Choroid plexus epithelial cell (primary cell): ENCODE data around the gene ITPRID2.
A peak's percentile ranks its signal among the peaks of the same experiment; 100 is the strongest.

Source experiments
- DNase-seq: peaks from one replicate; pipeline ENCODE4 v3.0.0-alpha.2; 2010; ENCODE audit warnings: low read depth
- H3K4me3 ChIP-seq: 2 replicates; pipeline ENCODE4 v1.5.1; 2011; ENCODE audit warnings: low read depth, mild to moderate bottlenecking, control low read depth, low read length, moderate library complexity
- TF ChIP-seq, protein P1 (sequence below): conservative IDR thresholded peaks from 2 replicates; pipeline ENCODE4 v1.5.1; 2011; ENCODE audit warnings: low read depth, mild to moderate bottlenecking, control low read depth, inconsistent platforms, low read length, moderate library complexity

ITPRID2 gene

DNA sequence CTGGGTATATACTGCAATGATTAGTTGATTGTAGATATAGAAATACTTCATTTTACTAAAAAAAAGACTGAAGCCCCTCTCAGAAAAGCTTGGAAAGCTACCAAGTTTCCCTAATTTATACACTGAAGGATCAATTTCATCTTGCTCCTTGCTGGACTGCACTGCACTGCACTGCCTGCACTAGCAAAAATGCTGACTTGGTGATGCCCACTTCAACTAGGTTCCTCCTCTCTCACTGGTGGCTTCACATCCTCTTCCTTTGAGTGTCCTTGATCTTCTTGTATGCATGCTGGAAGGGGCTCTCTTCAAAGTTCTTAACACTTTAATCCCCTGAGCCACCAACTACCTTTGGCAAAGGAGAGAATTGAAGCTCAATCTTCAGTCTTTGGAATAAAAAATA, 31.7 kb upstream of the ITPRID2 start:
- H3K4me3 ChIP-seq = no peak overlapping the region
- TF ChIP-seq, protein P1, sequence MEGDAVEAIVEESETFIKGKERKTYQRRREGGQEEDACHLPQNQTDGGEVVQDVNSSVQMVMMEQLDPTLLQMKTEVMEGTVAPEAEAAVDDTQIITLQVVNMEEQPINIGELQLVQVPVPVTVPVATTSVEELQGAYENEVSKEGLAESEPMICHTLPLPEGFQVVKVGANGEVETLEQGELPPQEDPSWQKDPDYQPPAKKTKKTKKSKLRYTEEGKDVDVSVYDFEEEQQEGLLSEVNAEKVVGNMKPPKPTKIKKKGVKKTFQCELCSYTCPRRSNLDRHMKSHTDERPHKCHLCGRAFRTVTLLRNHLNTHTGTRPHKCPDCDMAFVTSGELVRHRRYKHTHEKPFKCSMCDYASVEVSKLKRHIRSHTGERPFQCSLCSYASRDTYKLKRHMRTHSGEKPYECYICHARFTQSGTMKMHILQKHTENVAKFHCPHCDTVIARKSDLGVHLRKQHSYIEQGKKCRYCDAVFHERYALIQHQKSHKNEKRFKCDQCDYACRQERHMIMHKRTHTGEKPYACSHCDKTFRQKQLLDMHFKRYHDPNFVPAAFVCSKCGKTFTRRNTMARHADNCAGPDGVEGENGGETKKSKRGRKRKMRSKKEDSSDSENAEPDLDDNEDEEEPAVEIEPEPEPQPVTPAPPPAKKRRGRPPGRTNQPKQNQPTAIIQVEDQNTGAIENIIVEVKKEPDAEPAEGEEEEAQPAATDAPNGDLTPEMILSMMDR = no peak
- DNase-seq = no peak

DNA sequence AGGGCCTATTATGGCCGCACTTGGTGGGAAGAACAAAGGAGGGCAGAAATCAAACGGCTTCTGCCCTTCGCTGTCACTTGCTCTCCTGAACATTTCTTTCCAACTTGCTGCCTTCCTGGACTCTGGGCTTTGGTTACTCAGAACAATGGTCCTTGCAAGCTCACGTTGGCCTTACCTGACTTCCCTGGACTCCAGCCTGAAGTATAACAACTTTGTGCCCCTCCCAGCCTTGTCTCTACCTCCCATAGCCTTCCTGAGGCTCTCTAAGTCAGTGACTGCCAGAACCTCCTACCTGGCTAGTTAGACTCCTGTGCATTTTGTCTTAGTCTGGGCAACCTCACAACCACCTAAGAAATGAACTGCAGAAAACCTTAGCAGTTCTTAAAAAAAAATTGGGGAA, 30.2 kb upstream of the ITPRID2 start:
- TF ChIP-seq, protein P1 = no peak

DNA sequence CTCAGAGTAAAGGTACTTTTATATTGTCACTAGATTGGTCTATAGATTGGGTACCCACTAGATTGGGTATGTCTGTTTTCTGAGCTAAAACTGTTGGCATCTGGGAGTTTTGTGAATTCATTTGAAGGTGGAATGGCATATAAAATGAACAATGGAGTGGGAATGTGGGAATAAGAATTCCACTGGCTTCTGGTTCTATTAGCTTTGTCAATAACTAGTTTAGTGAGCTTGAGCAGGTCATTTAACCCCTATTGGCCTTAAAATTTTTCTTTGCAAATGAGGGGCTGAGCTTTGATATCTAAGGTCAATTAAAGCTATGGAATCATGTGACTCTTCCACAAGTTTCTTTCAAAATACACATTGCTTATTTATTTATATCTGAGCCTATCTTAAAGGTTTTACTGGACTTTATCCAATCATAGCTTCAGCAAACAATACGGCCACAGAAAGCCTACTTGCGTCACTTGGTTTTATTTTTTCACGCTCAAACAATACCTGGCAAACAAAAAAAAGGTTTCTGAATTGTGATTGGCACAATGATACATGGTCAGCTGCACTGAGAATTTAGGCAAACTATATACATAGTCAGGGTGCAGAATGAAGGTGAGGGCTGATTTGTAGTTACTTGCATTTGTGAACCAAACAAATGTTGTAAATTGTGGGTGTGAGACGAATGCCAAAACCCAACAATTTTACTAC, 28.8 kb upstream of the ITPRID2 start:
- DNase-seq = no peak
- TF ChIP-seq, protein P1 = no peak
- H3K4me3 ChIP-seq = no peak overlapping the region

More for the DNA sequence above, 30.2 kb upstream of the ITPRID2 start:
- DNase-seq = no peak
- no peak overlapping the region for H3K4me3 ChIP-seq

DNA sequence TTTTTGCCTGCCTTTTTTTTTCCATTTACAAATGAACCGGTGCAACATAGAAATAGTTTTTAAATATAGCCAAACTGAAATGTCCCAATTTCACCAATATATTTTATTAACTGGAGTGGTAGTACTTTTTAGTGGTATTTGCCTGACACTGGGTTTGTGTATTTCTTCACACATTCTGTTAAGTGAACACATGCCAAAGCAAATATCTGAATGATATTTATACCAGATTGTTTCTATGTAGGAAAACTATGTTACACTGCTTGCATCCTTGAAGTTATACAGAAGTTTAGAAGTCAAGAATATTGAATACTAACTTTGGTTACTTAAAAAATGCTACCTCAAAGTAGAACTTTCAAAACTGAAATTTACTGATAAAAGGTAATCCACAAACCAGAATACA, 19.4 kb upstream of the ITPRID2 start:
- peak; percentile 58 for DNase-seq
- no peak overlapping the region for H3K4me3 ChIP-seq
- TF ChIP-seq, protein P1 = no peak

DNA sequence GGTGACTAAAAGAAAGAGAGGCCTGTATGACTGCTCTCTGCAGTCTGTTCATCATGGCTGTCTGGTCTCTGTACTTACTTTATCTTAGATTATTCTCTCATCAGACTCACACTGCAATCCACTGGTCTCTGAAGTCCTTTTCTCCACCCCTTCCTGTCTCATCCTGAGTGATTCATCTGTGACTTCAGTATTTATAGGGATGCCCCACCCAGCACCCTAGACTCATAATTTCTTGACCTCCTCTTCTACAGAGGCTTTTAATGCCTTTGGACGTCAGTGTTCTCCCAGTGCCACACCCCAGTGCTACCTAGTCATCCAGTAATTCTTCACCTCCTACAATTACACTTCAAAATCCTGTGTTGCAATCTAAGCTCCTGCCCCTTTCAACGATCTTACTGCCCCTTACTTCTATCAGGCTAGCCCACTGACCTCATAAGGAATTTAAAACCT, 14.9 kb upstream of the ITPRID2 start:
- TF ChIP-seq, protein P1 = no peak
- no peak overlapping the region for H3K4me3 ChIP-seq
- DNase-seq = peak; percentile 58

DNA sequence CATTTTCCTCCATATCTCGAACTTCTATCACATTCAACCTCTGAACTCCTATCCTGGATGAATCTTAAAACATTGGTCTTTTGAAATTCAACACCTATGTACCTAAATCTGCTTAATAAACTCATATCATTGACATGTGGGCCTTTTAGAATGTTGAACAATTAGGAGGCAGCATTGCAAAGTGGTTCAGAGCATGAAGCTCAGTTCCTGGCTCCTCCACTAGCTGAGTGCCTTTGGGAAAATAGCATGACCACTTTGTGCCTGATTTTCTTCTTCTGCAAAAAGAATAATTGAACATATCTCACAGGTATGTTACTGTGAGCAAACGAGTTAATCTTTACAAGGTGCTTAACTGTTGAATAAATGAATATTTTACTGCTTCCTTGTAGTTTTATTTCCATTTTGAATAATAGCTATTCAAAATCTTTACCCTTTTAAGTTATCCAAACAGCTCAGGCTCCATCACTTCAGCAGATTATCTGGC, 14.3 kb upstream of the ITPRID2 start:
- TF ChIP-seq, protein P1 = no peak

DNA sequence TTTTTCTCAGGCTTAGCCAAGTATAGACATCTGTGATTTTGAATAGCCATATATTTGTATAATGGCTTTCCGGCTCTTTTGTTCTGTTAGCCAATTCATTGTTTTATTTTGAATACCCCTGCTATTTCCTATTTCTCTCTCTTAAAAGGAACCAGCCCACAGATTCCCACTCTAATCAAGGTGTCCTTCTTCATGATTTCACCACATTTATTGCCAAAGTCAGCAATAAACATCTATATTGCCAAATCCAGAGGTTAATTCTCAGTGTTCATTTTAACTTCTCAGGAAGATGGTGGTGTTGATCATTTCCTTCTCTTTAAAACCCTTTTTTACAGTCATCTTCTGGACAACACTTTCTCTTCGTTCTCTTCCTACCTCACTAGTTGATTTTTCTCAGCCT, 13.1 kb upstream of the ITPRID2 start:
- DNase-seq = no peak
- TF ChIP-seq, protein P1 = no peak
- H3K4me3 ChIP-seq = no peak overlapping the region

More for the DNA sequence above, 14.3 kb upstream of the ITPRID2 start:
- H3K4me3 ChIP-seq = no peak overlapping the region
- no peak for DNase-seq
